Activated naive CD4-positive, alpha-beta T cell treated with anti-CD3 and anti-CD28 coated beads, Interleukin-2, amount 50 U/mL, for 72 hours (primary cell): ENCODE results near the gene SLC39A11. TPM values are rescaled to one million over a fixed set of nuclear protein-coding genes. Genes with fewer than 3 reads are reported as not detected.
"Not testable (repeated sequence)": the region's sequence is repeated elsewhere in the genome, so short reads cannot be mapped to it uniquely, and the experiment has no call there.

Experiments used
- ATAC-seq, 2 donors: fragments of 150-1000 bp; cut with Tn5 transposase; 2 replicates each; pipeline ENCODE4 v1.10.0; 2021; ENCODE audit warnings: mild to moderate bottlenecking in 2 of 2, moderate library complexity in 2 of 2
- DNase-seq, 2 donors: peaks; one replicate each; pipeline ENCODE4 v3.0.0; 2021 to 2022; ENCODE audit warnings: low spot score in 2 of 2
- H3K27ac Mint-ChIP-seq, 2 donors: one replicate each; pipeline ENCODE4 v1.8.0; 2022; ENCODE audit warnings: mild to moderate bottlenecking in 2 of 2, mixed read lengths in 2 of 2
- H3K36me3 Mint-ChIP-seq, 2 donors: one replicate each; pipeline ENCODE4 v1.8.0; 2022; ENCODE audit warnings: mixed read lengths in 2 of 2
- H3K9me3 Mint-ChIP-seq, 2 donors: one replicate each; pipeline ENCODE4 v1.8.0; 2022; ENCODE audit warnings: mixed read lengths in 2 of 2
- total RNA-seq, 2 donors: library from RNA; stranded (reverse); gene quantifications; one replicate each; pipeline ENCODE4 v1.2.3, GENCODE V29; 2022

The SLC39A11 gene
- total RNA-seq, 2 donors from 2014 or later = 14.8 to 17.7 TPM

- Mint-ChIP-seq H3K9me3 (peaks cover 4% of the 10 kb centered on the region in 2 donors), H3K36me3 (peaks cover 12 to 26% of the 10 kb centered on the region in 2 donors), H3K27ac (no peak overlapping the region)
- no peak for ATAC-seq
- no peak for DNase-seq
These were observed 25.4 kb downstream of the SLC39A11 start for GRCh38 chr17:73067075-73067474.

GRCh38 chr17:73066148-73066884, 26.2 kb downstream of the SLC39A11 start:
- H3K27ac Mint-ChIP-seq = no peak overlapping the region
- H3K9me3 Mint-ChIP-seq = peaks cover 0 to 4% of the 10 kb centered on the region in 2 donors
- peaks cover 5 to 20% of the 10 kb centered on the region in 2 donors for H3K36me3 Mint-ChIP-seq
- DNase-seq (no peak), ATAC-seq (no peak)

GRCh38 chr17:73065376-73065775, 27.1 kb downstream of the SLC39A11 start:
- Mint-ChIP-seq H3K9me3 (no peaks in the 10 kb centered on the region), H3K36me3 (peaks cover 5 to 13% of the 10 kb centered on the region in 2 donors), H3K27ac (no peak overlapping the region)
- DNase-seq = no peak
- no peak for ATAC-seq

GRCh38 chr17:73064084-73064938, 28.2 kb downstream of the SLC39A11 start:
- Mint-ChIP-seq H3K36me3 (peaks cover 5 to 13% of the 10 kb centered on the region in 2 donors), H3K27ac (peak overlapping the region in 1 of 2 donors; percentile 48), H3K9me3 (no peaks in the 10 kb centered on the region)
- DNase-seq (no peak), ATAC-seq (no peak)

- ATAC-seq = no peak
- no peak overlapping the region for H3K27ac Mint-ChIP-seq
- no peaks in the 10 kb centered on the region for H3K9me3 Mint-ChIP-seq
These were observed 29.8 kb downstream of the SLC39A11 start for GRCh38 chr17:73062726-73063125.

GRCh38 chr17:73061161-73061560, 31.3 kb downstream of the SLC39A11 start:
- Mint-ChIP-seq H3K9me3 (no peaks in the 10 kb centered on the region), H3K36me3 (no peaks in the 10 kb centered on the region), H3K27ac (no peak overlapping the region)
- ATAC-seq (no peak), DNase-seq (no peak)

More at GRCh38 chr17:73062726-73063125, 29.8 kb downstream of the SLC39A11 start:
- DNase-seq = no peak
- H3K36me3 Mint-ChIP-seq = peaks cover 0 to 8% of the 10 kb centered on the region in 2 donors

GRCh38 chr17:73060721-73061120, 31.8 kb downstream of the SLC39A11 start:
- no peak for ATAC-seq
- Mint-ChIP-seq H3K27ac (no peak overlapping the region), H3K9me3 (no peaks in the 10 kb centered on the region), H3K36me3 (no peaks in the 10 kb centered on the region)
- DNase-seq = no peak

GRCh38 chr17:73059713-73060112, 32.8 kb downstream of the SLC39A11 start:
- not testable (repeated sequence) for H3K36me3 Mint-ChIP-seq, ATAC-seq, H3K9me3 Mint-ChIP-seq, DNase-seq
- peak overlapping the region in 1 of 2 donors; percentile 48 for H3K27ac Mint-ChIP-seq

- ATAC-seq (no peak), DNase-seq (no peak)
- no peaks in the 10 kb centered on the region for H3K9me3 Mint-ChIP-seq
- no peak overlapping the region for H3K27ac Mint-ChIP-seq
- H3K36me3 Mint-ChIP-seq = no peaks in the 10 kb centered on the region
These were observed 34.5 kb downstream of the SLC39A11 start for GRCh38 chr17:73058022-73058421.

- no peak overlapping the region for H3K27ac Mint-ChIP-seq
- H3K9me3 Mint-ChIP-seq = no peaks in the 10 kb centered on the region
- ATAC-seq = no peak
- H3K36me3 Mint-ChIP-seq = no peaks in the 10 kb centered on the region
- DNase-seq = no peak
These were observed 35.3 kb downstream of the SLC39A11 start for GRCh38 chr17:73057196-73057595.

GRCh38 chr17:73052923-73053322, 39.6 kb downstream of the SLC39A11 start:
- peaks cover 20 to 27% of the 10 kb centered on the region in 2 donors for H3K36me3 Mint-ChIP-seq
- H3K27ac Mint-ChIP-seq = no peak overlapping the region
- no peaks in the 10 kb centered on the region for H3K9me3 Mint-ChIP-seq
- ATAC-seq = no peak
- no peak for DNase-seq

GRCh38 chr17:73050797-73051196, 41.7 kb downstream of the SLC39A11 start:
- DNase-seq = no peak
- H3K36me3 Mint-ChIP-seq = peaks cover 24 to 27% of the 10 kb centered on the region in 2 donors
- no peak for ATAC-seq
- peak overlapping the region in 1 of 2 donors; percentile 40 for H3K27ac Mint-ChIP-seq
- no peaks in the 10 kb centered on the region for H3K9me3 Mint-ChIP-seq

- ATAC-seq (no peak), DNase-seq (no peak)
- Mint-ChIP-seq H3K9me3 (no peaks in the 10 kb centered on the region), H3K27ac (no peak overlapping the region), H3K36me3 (peaks cover 27 to 29% of the 10 kb centered on the region in 2 donors)
These were observed 44.3 kb downstream of the SLC39A11 start for GRCh38 chr17:73048170-73048569.

- H3K9me3 Mint-ChIP-seq = peaks cover 0 to 9% of the 10 kb centered on the region in 2 donors
- no peak for DNase-seq
These were observed 46.8 kb downstream of the SLC39A11 start for GRCh38 chr17:73045724-73046123.

GRCh38 chr17:73043686-73044581, 48.6 kb downstream of the SLC39A11 start:
- DNase-seq (no peak), ATAC-seq (no peak)
- Mint-ChIP-seq H3K36me3 (peaks cover 17 to 23% of the 10 kb centered on the region in 2 donors), H3K27ac (no peak overlapping the region), H3K9me3 (peaks cover 0 to 9% of the 10 kb centered on the region in 2 donors)

More at GRCh38 chr17:73045724-73046123, 46.8 kb downstream of the SLC39A11 start:
- no peak for ATAC-seq
- H3K27ac Mint-ChIP-seq = no peak overlapping the region
- H3K36me3 Mint-ChIP-seq = peaks cover 25 to 35% of the 10 kb centered on the region in 2 donors
